HG03469 (cell line): ENCODE measurements around the gene SEMA5A.

Experiments
- ATAC-seq: cut with Tn5 transposase; IDR thresholded peaks from one replicate; pipeline ENCODE4 v1.9.1; 2021; ENCODE audit warnings: mild to moderate bottlenecking, moderate library complexity, moderate number of reproducible peaks; ENCODE audit not compliant: unreplicated experiment

SEMA5A gene

DNA sequence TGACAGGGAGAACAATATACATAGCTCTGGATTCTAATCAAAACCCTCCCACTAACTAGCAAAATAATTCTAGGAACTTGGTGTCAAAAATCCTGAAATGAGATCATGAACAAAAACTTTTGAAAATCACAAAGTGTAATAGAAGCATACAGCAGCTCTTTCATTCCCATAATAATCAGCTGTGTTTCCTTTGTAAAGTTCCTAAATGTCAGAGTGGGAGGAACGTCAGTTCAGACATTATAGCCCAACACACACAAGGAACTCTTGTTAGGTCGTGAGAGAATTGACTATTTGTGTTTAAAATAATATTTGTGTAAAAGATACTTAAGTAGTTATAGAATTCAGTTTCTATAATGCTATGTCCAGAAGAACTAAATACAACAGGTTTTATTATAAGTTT is 312.8 kb downstream of the SEMA5A start:
- ATAC-seq: no peak

DNA sequence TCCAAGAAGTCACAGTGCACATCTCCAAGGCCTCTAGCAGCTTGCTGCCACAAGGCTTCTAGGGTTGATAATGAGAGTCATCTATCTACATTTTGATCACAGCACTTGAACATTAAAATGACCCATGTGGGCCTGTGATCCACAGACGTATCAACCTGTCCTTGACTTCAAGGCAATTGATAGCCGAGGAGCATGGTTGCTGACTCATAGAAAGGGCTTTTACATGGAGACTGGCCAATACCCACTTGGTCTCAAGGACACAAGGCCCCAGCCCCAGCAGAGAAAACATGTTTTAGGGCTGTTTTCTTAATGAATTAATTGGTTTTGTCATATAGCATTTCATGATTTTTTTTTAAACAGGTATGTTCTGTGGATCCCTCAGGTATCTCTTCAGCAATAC is 314.0 kb downstream of the SEMA5A start:
- no peak for ATAC-seq

DNA sequence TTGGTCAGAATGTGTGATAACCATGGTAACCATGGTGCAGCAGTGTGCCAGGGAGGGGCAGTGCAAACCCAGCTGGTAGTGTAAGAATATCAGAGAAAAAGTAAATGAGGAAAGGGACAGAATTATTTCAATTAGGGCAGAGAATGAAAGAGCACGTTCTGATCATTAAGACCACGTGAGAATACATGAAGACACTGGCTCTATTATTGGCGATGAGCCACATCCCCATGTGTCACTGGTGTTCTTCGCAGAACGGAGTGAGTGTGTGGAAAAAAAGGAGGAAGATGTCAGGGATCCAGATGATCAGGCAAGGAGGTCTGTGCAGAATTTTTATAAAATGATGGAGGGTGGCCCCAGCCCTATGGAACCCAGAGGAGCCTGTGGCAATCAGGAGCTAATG is 315.5 kb downstream of the SEMA5A start:
- ATAC-seq: no peak

DNA sequence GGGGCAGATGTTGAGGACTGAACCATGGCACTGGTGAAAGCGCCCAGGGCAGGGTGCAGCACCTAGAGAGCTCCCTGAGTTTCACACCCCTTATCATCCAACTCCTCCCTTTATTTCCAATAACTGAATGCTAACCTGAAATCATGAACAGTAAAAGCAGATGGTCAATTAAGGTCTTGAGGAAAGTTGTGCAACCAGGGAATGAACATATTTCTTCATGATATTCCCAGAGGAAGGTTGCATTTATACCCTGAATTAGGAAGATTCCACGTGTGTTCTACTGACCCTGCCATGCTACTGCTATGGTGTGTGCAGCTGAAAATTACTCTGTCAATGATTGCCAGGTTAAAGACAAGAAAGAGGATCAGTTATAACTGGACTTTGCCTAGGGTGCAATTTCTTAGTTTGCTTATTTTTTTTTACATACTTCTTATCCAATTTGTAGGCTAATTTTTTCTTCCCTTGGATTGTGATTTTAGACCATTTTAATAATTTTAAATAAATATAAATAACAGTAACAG is 319.8 kb downstream of the SEMA5A start:
- ATAC-seq: no peak

DNA sequence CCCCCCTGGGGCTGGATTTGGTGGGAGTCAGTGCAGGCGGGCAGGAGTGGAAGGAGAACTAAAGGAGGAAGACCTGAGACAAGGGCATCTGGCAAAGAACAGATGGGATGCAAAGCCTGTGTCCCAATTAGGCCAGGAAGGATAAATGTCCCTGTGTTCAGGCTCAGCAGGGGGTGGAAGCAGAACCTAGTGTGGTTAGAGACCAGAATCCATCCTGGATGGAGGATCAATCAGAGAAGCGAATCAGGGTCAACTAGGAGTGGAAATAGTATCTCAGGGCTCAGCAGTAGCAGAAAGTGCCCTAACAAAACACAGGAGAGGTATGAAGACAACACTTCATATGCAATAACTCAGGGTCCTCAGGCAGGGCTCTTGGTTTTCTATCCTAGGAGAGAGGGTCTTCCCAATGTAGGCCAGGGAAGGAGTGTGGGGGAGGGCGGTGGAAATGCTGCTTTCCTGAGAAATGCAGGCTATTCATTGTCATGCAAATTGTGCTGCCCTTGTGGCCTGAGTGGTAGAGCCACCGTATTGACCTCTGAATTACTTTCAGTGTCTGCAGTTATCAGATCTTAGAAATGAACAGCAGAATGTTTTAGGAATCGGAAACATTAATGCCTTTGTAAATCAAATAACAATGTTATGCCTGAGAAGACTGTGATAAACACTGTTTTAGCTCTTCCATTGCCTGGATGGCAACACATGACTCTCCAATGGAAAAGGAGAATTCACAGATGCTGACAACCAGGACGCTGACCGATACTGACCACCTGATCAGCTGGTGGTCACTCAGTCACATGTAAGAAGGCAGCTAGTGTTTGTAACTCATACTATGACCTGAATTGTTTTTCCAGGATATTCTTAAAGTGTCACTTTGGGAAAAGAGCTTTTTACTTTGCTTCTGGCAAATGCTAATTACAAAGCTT is 323.6 kb downstream of the SEMA5A start:
- no peak for ATAC-seq

DNA sequence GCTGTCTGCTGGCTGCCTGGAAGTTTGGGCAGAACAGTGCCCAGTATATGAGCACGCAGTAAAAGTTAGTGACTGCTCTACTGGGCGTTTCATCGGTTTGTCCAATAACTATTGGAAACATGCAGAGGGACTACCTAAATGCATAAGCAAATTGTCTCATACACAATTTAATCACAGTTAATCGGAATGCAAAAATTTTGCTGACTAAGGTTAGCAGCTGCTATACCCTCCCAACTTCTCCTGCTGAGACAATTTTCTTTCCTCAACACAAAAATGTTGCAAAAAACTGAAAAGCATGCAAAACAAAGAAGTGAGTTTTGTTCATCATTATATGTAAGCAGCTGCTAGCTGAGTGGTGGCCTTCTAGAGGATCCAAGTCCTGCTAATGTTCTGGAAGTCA is 327.5 kb downstream of the SEMA5A start:
- no peak for ATAC-seq

GRCh38 chr5:9212605-9213004 is 333.3 kb downstream of the SEMA5A start:
- ATAC-seq: no peak

GRCh38 chr5:9209846-9210492 is 335.9 kb downstream of the SEMA5A start:
- no peak for ATAC-seq

DNA sequence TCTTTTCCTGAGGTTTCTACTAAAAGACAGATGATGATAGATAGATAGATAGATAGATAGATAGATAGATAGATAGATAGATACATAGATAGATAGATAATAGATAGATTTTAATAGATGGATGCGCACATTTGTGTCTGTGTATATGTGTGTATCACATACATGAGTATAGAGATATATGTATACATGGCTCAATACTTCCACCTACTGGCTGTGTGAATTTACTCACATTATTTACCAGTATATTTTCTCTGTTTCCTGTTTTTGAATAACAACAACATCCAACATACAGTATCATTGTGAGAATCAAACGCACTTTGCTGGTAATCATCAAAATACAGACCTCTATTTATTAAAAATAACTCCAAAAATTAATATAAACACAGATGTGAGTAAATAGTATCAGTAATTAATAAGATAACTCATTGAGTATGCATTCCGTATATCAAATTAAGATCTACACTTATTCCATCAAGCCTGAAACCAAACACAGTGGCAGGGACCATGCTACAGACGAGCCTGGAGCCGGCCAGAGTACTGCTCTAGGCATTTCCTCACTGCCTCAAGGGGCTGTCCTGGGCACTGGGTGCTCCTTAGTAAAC is 338.0 kb downstream of the SEMA5A start:
- peak; percentile 81 for ATAC-seq

GRCh38 chr5:9202636-9203035 is 343.2 kb downstream of the SEMA5A start:
- no peak for ATAC-seq

DNA sequence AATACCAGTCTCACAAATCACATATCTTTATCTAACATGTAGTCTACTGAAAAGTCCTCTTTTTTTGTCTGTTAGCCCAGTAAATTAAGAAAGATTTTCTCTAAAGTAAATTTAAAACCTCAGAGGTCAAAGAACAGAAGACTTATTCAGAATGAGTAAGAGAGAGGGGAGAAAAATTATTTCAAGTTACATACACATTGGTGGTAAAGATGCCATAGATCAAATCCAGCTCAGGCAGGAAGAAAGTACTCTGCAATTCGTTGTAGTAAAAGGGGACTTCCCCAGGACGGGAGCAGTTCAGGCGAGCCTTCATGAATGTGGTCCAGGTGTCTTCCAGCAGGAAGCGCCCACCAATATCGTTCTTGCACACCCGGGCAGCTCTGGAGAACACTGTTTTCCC is 344.1 kb downstream of the SEMA5A start:
- no peak for ATAC-seq

DNA sequence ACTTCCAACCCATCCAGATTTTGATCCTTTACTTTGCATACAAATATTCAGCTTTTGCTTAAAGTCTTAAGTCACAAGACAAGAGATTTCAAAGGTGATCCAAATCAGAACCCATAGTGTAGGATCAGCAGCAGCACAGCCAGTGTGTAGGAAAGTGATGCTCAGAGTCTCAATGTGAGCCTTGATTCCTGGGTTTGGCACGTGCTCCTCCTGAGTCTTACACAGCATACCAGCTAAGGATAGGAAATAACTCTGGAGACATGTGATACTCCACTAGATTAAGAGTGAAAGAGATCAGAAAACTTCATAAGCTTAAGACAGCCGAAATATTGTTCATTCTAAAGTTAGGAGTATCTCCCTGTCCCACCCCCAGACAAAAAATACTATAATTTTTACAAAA is 344.9 kb downstream of the SEMA5A start:
- no peak for ATAC-seq

DNA sequence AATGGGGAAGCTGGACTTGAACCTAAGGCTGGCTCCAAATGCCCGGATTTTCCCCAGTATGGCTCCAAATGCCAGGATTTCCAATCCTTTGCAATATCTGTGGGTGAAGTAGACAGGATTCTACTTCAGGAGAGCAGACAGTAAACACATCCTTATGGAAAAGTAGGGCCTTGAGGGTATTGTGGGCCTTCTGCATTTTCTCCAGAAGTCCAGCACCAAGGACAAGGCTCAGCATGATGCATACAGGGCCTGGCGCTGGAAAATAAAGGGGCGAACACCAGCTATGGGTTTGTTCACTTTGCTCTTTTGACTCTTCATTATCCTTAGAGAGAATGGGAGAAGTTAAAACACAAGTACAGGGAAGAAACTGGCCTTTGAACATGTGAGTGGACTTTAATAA is 347.5 kb downstream of the SEMA5A start:
- no peak for ATAC-seq

DNA sequence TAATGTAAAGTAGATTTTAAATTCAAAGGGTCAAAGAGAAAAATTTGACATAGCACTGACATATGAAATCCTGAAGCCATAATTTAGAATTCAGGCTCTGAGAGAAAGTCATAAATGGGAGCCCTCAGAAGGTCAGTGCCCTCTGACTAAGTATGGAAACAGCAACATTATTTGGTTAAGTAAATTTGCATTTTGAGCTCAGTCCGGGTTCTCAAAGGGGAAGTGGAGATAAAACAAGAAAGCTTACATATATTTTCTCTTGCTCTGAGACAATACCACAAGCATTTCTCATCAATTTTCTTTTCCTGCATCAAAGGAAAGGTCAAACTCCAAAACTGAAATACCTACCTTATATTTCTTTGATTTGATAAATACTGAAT is 348.0 kb downstream of the SEMA5A start:
- ATAC-seq: peak; percentile 93

- ATAC-seq: no peak
These were observed 349.3 kb downstream of the SEMA5A start for GRCh38 chr5:9196403-9197227.

DNA sequence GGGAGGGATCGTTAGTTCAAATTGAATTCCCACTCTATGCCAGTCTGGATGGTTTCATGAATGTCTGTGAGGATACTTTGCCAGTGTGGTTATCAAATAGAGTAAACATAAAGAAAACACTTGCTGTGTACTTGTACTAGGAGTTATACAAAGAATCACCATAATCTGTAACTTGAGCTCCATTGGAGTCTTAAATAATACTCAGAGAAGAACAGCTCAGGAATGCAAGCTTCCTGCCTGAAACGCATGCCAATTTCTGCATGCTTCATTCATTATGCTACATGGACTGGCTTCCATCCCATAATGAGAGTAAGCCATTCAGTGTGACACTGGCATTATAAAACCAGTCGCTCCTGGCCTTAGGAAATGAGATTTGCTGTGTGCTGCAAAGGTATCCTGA is 351.4 kb downstream of the SEMA5A start:
- no peak for ATAC-seq

GRCh38 chr5:9192266-9192665 is 353.6 kb downstream of the SEMA5A start:
- no peak for ATAC-seq

DNA sequence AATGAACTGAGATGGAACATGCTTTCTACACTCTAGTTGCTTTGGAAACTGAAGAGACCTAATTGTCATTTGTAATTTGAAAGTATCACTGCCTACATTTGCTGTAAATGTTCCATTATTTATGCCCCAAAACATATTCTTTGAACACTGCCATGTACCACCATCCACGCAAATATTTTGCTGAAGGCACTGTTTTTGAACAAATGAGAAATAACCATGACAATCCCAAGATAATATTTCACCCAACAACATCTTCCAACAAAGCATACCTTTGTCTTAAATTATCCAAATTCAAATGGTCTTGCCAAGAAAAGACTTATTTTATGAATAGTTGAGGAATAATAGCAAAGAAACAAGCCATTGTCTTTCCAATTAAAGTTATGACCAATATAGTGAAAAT is 356.2 kb downstream of the SEMA5A start:
- no peak for ATAC-seq

DNA sequence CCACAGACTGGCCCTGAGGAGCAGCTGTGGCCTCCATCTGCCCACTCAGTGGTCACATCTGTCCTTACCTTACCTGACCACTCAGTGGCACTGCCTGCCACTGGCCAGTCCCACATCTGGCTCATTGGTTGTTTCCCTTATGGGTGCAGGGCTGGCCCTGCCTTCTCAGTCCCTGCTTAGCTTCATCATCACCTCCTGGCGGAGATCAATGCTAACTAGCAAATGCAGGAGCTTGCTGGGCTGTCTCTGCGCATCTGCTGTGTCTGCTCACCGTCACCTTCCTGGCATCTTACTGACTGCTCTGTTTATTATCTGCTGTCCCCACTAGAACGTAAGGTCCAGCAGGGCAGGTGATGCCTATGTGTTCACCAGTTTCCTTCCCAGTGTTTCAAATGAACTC is 356.9 kb downstream of the SEMA5A start:
- no peak for ATAC-seq

DNA sequence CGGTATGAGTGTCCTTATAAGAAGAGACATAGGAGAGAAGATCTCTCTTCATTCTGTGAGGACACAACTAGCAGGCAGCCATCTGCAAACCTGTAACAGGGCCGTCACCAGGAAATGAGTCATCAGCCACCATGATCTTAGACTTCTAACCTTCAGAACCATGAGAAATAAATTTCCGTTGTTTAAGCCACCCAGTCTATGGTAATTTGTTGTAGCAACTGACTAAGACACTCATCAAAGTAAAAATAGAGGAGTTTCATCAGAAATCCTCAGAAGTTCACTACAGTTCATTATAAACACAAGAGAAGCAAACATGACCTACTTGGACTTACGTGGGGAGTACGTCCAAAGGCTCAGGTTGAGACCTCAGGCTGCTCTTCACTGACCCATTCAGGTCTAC is 357.7 kb downstream of the SEMA5A start:
- ATAC-seq: no peak

DNA sequence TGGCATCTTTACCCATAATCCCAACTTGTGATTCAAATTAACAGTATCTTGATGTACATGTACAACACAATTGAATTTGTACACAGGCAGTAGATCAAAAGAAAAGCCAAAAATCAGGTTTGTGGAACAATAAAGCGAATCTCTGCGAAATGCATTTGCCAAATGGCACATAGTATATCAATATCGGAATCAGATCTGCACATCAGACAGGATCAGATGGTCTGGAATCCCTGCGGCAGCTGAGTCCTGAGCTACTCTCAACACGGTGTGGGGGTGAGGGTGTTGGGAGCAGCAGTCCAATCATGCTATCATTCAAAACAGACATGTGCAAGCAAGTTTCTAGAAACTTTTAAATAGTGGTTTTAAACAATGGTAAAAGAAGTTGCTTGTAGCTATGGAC is 358.3 kb downstream of the SEMA5A start:
- ATAC-seq: no peak
